Stimulated activated CD4-positive, alpha-beta T cell treated with anti-CD3 and anti-CD28 coated beads, Interleukin-15, amount 100 ng/mL, for 1 hour (primary cell): Measurements from ENCODE around the gene PRM3.
"Not testable (repeated sequence)": the region's sequence is repeated elsewhere in the genome, so short reads cannot be mapped to it uniquely, and the experiment has no call there.

Experiments
- DNase-seq, 2 donors: peaks; one replicate each; pipeline ENCODE4 v3.0.0-alpha.2; 2020; ENCODE audit warnings: low read depth in 1 of 2, low spot score in 1 of 2

Gene PRM3

DNA sequence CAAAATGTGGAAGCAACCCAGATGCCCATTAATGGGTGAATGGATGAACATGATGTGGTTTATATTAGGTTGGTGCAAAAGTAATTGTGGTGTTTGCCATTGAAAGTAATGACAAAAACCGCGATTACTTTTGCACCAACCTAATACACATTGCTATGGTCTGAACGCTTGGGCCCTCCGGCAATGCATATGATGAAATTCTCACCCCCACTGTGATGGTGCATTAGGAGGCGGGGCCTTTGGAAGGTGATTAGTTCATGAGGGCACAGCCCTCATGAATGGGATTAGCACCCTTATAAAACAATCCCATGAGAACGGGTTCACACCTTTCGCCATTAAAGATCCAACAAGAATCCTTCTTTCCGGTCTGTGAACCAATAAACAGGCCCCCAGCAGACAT, 33.0 kb upstream of the PRM3 start:
- DNase-seq, result no peak

DNA sequence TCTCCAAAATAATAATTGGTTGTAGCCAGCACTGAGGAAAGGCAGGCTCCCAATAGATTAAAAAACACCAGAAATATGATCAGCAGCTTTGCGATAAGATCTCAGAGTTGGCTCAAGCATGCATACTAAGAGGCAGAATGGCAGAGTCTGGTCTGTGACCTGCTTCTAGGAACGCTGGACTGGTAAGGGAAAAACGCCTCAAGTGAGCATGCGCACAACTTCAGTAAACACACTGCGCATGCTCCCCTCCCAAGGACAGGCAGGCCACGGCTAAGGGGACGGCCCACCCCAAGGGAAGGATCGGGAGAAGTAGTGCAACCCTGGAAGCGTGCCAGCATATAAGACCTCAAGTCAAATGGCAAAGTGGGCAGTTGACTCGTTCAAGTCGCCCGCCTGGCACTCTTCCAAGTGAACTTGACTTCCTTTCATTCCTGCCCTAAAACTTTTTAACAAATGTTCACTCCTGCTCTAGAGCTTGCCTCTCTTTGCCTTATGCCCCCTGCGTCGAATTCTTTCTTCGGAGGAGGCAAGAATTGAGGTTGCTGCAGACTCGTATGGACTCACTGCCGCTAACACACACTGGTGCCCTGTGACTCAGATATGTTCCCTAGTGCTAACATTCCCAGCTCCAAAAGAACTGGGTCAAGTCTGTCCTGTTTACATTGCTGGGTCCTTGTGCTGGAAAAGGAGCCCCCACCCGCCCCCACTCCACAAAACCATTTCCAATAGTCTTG, 30.1 kb upstream of the PRM3 start:
- DNase-seq, result no peak

DNA sequence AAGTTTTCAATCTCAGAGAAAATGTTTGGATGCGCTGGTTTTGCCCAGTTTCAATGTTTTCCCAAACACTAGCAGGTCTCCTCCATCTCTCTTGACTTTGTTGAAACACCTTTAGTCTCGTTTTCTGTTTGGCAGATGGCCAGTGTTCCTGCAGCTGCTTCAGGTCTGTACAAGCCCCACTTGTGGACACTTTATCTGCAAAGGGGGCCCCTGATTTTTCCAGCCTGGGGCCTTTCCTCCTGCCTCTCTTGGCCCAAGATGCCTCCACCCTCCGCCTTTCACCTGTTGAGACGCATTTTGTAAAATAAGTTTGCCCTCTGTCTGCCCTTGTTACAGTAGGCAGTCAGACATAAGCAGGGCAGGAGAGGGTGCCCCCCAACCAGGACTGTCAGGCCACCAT, 29.5 kb upstream of the PRM3 start:
- no peak for DNase-seq

DNA sequence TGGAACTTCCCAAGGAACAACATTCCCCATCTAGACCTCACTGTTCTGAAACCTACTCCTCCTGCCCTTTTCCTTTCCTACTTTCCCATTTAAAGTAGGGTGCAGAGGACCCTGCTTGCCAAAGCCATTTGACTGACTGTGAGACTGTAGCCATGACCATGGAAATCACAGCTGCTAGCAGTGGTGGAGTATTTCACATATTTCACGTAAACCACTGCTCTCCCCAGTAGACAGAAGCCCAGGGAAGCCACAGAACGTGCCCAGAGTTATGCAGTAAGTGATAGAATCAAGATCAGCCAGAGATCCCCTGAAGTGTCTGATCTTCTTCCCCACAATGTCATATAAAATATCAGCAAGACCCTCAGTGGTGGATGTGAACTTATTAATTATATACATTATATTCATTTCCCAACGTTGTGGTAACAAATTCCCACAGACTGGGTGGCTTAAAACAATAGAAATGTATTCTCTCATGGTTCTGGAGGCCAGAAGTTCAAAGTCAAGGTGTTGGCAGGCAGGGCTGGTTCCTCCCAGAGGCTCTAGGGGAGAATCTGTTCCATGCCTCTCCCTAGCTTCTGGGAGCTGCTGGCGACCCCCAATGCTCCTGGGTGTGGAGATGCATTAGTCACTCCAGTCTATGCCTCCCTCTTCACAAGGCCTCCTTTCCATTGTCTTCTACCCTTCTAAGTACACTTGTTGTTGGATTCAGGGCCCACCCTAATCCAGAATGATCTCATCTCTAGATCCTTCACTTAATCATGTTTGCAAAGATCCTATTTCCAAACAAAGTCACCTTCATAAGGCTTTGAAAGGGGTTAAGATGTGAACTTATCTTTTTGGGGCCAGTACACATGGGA, 28.4 kb upstream of the PRM3 start:
- no peak for DNase-seq

DNA sequence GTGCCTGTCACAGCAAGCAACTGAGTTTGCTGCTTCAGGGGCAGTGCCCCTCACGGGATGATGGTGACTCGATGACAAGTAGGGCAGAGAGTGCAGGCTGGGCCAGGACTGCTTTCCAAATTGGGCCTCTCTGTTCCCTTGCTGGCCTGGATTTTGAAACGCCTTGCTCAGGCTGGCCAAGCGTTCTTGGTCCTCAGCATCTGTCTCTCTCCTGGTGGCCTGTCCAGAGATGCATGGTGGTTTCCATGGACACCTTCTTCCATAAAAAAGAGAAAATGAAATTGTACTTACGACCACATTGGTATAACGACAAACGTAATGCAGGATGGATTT, 27.1 kb upstream of the PRM3 start:
- DNase-seq, result no peak

DNA sequence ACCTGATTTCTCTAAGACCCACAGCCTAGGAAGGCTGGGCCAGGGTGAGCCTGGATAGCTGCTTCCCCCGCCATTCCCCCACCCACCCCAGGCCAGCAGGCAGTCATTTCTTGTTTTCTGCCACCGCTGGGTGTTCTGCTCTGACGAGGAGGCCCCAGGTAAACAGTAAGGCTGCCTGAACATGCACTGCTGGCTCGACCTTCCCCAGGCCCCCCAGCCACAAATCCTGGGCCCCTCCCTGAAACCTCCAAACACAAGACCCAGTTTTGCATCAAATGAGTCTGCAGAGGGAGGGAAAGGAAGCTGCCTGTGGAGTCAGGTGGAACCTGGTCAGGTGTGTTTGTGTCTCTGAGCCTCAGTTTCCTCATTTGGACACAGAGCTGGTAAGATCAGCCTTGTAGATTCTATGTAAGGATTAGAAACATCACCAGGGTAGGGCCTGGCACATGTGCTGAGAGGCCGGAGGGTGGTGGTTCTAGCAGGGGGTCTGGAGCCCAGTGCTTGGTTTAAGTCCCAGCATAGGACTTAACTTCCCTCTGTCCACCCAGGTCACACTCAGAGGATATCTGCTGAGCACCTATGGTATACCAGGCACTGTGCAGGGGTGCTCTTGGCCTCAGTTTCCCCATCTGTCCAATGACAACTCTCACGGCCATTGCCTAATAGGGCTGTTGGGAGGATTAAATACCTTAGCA, 26.6 kb upstream of the PRM3 start:
- no peak for DNase-seq

DNA sequence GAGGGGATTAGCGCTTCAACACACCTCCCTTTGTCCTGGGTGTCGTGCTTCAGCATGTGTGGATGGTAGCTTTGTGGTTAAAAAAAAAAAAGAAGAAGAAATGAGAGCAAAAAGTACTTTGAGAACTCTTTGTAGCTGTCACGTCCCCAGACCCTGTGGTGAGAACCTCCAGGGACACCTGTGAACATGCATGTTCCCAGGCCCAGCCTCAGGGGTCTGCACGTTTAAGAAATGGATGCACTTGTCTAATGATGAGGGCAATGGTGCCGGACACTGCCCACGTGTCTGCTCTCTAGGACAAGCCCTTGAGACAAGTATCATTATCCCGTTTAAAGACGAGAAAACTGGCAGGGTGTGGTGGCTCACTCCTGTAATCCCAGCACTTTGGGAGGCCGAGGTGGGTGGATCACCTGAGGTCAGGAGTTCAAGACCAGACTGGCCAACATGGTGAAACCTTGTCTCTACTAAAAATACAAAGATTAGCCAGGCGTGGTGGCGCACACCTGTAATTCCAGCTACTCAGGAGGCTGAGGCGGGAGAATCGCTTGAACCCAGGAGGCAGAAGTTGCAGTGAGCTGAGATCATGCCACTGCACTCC, 25.6 kb upstream of the PRM3 start:
- not testable (repeated sequence) for DNase-seq

DNA sequence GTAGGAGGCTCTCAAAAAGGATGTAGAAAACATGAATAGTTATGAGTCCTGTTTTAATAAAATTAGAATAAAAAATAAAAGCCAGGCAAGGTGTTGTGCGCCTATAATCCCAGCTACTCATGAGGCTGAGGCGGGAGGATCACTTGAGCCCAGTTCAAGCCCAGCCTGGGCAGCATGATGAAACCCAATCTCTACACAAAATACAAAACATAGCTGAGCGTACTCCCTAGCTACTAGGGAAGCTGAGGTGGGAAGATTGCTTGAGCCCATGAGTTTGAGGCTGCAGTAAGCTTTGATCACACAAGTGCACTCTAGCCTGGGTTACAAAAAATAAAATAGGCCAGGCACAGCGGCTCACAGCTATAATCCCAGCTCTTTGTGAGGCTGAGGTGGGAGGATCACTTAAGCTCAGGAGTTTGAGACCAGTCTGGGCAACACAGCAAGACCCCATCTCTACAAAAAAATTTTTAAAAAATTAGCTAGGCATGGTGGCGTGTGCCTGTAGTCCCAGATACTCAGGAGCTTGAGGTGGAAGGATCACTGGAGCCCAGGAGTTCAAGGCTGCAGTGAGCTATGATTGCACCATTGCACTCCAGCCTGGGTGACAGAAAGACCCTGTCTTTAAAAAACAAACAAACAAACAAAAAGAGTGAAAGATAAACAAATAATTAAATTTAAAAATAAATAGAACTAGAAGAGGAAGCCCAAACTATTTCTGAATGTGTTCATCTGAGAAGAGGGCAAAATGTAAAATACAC, 24.9 kb upstream of the PRM3 start:
- no peak for DNase-seq

DNA sequence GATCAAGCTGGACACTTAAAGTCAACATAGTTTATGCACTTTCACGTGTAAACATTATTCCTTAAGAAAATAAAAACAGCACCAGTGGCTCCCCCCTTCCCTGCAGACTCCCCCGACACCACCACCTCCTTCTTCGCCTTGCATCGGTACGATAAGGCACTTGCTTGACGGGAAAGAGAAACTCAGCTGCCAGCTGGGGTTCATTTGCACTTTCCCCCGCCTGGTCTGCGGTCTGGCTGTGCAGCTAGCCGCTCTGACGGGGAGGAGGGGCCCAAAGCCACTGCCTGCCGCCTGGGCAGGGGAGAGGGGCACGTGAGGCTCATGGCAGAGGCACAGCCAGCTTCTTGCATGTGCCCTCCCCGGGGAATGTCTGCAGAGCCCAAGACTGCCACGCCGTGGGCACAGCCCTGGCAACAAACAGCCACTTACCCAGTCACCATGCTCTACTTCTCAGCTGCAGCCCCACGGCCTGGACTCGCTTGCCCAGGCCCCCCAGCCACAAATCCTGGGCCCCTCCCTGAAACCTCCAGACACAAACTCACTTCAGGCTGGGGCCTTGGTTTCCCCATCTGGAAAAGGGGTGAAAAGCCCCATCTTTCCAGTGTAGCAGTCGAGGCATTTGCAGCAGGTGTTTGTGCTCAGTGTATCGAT, 24.2 kb upstream of the PRM3 start:
- peak; percentile 31 to 34 for DNase-seq

DNA sequence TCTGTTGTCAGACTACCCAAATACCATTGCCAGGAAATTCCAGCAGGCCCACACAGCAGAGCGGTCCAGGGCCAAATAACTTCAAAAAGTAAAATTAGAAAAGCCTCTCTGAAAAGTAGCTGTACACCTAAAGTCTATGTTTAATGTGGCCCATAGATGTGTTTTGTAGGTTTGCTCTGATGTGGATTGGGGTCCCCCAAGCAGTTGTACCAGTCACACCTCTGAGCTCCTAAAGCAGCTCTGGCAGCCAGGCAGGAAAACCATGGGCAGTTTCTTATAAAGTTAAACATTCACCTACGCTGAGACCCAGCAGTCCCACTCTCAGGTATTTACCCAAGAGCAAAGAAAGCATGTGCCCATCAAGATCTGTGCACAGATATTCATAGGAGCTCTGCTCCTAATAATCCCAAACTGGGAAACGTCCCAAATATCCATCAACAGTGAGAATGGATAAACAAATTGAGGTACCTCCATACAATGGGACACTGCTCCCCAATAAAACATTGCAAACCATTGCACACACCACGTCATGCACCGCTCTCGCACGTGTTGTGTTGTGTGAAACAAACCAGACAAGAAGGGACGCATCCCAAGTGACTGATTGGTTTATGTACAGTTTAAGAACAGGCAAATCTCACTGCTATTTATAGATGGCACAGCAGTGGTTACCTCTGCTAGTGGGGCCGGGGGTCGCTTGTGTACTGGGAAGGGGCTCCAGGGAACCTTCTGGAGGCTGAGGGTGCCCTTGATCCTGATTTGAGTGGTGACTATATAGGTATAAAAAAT, 23.5 kb upstream of the PRM3 start:
- DNase-seq, result no peak

DNA sequence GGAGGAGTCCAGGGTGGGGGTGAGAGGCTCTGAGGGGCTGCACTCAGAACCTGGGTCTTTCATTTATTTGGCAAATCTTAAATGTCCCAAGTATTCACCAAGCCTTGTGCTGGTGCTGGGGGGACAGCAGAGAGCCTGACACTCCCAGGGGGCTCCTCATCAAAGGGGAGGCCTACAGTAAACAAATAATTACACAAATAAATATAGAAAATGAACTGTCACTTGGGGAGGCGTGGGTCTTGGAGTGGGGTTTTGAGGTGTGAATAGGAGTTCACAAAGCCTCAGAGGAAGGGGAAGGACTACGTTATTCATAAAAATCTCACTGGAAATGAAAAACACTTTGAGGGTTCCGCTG, 22.9 kb upstream of the PRM3 start:
- DNase-seq, result no peak

DNA sequence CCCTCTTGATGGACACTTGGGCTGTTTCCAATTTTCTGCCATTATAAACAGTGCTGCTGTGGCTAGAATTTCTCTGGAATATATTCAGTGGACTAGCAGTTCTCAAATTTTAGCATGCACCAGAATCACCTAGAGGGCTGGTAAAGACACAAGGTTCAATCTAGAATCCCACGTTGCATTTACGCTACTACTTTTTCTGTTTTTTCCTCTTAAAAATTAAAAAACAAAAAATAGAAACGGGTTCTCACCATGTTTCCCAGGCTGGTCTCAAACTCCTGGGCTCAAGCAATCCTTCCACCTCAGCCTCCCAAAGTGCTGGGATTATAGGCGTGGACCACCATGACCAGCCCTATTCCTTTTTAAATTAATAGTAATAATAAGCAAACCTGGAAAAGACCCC, 22.2 kb upstream of the PRM3 start:
- no peak for DNase-seq

DNA sequence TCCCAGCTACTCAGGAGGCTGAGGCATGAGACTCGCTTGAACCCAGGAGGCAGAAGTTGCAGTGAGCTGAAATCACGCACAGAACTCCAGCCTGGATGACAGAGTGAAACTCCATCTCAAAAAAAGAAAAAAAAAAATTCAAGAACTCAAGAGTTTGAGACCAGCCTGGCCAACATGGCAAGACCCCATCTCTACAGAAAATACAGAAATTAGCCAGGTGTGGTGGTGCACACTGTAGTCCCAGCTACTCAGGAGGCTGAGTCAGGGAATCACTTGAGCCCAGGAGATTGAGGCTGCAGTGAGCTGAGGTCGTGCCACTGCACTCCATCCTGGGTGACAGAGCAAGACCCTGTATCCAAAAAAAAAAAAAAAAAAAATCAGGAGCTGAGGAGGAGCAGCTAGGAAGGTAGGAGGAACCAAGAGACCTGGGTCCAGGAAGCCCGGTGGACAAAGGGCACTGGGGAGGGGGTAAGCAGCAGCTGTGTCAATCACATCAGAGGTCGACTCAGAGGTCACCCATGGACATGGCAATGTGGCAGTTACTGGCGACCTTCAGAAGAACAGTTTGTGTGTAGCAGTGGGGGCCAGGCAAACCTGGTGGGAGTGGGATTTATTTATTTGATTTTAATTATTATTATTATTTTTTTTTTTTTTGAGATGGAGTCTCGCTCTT, 18.8 kb upstream of the PRM3 start:
- DNase-seq, result no peak

DNA sequence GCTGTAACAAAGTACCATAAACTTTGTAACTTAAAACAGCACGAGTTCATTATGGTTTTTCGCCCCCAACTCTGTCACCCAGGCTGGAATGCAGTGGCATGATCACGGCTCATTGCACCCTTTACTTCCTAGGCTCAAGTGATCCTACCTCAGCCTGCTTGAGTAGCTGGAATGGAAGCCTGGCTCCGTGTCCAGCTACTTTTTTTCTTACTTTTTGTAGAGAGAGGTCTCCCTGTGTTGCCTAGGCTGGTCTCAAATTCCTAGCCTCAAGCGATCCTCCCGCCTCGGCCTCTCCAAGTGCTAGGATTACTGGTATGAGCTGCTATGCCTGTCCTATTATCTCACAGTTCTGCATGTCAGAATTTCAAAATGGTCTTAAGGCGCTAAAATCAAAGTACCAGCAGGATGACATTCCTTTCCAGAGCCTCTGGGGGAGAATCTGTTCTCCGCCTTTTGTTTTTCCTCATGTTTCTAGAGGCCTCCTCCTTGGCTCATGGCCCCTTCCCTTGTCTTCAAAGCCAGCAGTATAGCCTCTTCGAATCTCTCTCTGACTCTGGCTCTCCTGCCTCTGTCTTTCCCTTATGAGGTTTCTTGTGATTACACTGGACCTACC, 17.8 kb upstream of the PRM3 start:
- no peak for DNase-seq

DNA sequence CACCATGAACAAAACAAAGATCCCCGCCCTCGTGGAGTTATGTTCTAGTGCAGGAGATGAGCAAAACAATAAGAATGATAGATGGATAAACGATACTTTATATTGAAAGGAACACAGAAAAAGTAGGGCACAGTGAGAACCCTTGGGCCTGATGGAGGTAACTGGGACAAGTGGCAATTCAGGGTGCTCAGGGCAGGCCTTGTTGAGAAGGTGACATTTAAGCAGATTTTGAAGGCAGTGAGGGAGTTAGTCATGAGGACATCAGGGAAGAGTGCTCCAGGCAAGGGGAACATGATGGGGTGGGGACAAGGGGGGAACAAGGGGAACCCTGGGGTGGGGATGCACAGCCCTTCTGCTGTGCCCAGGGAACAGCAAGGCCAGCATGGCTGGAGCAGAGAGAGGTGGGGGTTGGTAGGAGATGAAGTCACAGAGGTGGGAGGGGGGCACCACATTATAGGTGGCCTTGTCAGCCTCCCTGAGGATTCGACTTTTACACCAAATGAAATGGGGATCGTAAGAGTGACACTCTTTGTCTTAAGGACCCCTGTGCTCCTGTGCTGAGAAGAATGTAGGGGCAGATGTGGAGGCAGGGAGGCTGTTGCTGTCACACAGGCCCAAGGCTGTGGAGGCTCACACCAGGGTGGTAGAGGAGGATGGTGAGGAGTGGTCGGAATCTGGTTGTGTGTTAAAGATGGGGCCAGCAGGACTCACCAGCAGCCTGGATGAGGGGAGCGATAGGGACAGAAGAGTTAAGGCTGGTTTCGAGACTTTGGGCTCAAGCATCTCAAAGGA, 16.9 kb upstream of the PRM3 start:
- no peak for DNase-seq

DNA sequence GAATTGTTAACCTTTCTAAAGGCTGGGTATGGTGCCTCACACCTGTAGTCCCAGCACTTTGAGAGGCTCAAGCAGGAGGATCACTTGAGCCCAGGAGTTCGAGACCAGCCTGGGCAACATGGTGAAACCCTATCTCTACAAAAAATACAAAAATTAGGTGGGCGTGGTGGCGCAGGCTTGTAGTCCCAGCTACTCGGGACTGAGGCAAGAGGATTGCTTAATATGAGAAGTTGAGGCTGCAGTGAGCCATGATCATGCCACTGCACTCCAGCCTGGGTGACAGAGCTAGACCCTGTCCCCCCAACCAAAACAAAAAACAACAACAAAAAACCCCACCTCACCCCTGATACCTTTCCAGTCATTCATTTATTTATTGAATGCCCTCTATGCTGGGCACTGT, 16.3 kb upstream of the PRM3 start:
- not testable (repeated sequence) for DNase-seq

DNA sequence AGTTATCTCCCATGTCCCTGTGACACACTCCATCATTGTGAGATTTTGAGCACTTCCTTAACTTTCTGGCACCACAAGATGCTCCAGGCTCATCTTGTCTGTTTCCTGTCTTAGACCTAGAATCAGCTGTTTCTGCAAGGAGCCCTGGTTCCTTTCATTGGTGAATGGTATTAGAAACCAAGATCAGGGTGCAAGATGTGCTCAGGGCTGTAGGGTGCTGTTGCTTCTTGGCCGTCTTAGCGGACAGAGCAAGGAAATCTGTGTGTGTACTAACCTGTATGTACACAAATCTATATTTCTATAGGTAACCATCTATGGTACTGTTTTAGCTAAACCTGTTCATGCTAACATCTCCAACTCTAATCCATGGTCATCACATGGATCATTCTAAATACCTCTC, 15.8 kb upstream of the PRM3 start:
- DNase-seq, result no peak

DNA sequence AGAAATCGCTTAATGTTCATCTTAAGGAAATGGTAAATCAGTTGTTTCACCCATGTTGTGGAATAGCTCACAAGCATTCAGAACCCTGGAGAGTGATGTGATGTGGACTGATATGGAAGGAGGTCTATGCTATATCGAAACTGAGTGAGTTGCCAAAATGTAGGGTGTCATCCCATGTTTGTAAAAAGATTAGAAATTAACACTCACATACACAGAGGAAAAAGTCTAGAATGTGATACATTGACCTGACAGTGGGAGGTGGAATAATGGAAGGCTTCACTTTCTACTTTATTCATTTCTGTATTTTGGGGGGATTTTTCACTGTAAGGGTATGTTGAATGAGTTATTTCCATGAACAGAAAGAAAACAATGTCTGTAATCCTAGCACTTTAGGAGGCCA, 12.4 kb upstream of the PRM3 start:
- no peak for DNase-seq
